Measurements from ENCODE around the gene SNX3. TPM values are rescaled to one million over a fixed set of nuclear protein-coding genes. Genes with fewer than 3 reads are reported as not detected.
"Not testable (repeated sequence)": the region's sequence is repeated elsewhere in the genome, so short reads cannot be mapped to it uniquely, and the experiment has no call there.

SNX3 gene
- total and polyA plus RNA-seq, 7 donors, result 165 to 348 (median 204) TPM

DNA sequence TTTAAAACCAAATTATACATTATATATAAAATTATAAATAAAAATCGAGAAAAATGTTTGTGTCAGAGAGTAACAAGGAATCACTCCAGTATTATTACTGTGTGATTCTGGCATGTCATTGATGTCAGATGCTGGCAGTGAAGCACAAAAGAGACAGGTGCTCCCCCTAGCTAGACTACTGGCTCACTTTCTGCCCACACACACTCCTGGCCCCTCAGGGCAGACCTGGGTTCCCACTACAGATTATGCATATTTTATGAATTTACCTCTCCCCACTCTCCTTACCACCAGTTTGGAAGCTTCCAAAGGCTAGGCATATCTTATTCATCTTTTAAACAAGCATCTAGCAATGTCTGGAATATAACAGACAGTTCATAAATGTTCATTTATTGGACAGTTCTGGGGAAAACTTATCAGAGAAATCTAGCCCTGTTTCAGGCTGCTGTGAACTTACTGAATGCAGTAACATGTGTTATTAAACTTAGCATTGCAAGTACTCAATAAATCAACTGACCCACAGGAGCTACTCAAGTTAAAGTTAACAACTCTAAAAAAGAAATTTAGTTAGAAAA lies 12.8 kb downstream of the SNX3 start:
- Histone ChIP-seq H3K27me3 (ENCODE audit: insufficient read depth in 3 of 3, low read length in 2 of 3) (no peaks in the 10 kb centered on the region), H3K27ac (no peak overlapping the region), H3K4me3 (no peak overlapping the region), H3K4me1 (peaks cover 15% of the 10 kb centered on the region), H3K9me3 (no peaks in the 10 kb centered on the region), H3K36me3 (ENCODE audit: insufficient read depth in 1 of 2, low read depth in 1 of 2) (peaks cover 2 to 6% of the 10 kb centered on the region in 2 donors)
- 72 to 90% (median 79%) methylated on average over 1 of the region's 1 CpG for WGBS, 3 donors
- ATAC-seq, result no peak
- no peak for DNase-seq
- intact Hi-C loops (cut with DNase I), result no loop called here
- TF ChIP-seq, protein P1, sequence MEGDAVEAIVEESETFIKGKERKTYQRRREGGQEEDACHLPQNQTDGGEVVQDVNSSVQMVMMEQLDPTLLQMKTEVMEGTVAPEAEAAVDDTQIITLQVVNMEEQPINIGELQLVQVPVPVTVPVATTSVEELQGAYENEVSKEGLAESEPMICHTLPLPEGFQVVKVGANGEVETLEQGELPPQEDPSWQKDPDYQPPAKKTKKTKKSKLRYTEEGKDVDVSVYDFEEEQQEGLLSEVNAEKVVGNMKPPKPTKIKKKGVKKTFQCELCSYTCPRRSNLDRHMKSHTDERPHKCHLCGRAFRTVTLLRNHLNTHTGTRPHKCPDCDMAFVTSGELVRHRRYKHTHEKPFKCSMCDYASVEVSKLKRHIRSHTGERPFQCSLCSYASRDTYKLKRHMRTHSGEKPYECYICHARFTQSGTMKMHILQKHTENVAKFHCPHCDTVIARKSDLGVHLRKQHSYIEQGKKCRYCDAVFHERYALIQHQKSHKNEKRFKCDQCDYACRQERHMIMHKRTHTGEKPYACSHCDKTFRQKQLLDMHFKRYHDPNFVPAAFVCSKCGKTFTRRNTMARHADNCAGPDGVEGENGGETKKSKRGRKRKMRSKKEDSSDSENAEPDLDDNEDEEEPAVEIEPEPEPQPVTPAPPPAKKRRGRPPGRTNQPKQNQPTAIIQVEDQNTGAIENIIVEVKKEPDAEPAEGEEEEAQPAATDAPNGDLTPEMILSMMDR (IDR thresholded peaks at IDR 0.05), result no peak

DNA sequence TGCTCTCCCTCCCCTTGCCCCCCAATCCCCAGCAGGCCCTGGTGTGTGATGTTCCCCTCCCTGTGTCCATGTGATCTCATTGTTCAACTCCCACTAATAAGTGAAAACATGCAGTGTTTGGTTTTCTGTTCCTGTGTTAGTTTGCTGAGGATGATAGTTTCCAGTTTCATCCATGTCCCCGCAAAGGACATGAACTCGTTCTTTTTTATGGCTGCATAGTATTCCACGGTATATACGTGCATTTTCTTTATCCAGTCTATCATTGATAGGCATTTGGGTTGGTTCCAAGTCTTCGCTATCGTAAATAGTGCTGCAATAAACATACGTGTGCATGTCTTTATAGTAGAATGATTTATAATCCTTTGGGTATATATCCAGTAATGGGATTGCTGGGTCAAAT lies 15.7 kb downstream of the SNX3 start:
- H3K4me1 ChIP-seq; H3K9me3 ChIP-seq; DNase-seq; ATAC-seq; H3K27me3 ChIP-seq (ENCODE audit: insufficient read depth in 3 of 3, low read length in 2 of 3); H3K4me3 ChIP-seq; intact Hi-C loops (cut with DNase I); H3K27ac ChIP-seq: not testable (repeated sequence)
- H3K36me3 ChIP-seq (ENCODE audit: insufficient read depth in 1 of 2, low read depth in 1 of 2), result peaks cover 0 to 12% of the 10 kb centered on the region in 2 donors
- 92 to 98% (median 97%) methylated on average over 7 of the region's 7 CpGs for WGBS, 3 donors

DNA sequence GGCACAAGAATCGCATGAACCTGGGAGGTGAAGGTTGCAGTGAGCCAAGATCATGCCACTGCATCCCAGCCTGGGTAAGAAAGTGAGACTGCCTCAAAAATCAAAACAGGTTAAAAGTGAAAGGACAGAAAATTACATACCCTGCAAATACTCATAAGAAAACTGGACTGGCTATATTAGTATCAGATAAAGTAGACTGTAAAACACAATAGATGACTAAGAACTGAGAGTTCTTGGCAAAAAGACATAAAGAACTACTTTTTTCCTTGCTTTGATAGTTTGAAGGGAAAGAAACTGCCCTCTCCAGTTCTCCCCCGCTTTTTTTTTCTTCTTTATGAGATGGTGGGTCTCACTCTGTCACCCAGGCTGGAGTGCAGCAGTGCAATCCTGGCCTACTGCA lies 17.0 kb downstream of the SNX3 start:
- peaks cover 4% of the 10 kb centered on the region for H3K4me1 ChIP-seq
- H3K27me3 ChIP-seq (ENCODE audit: insufficient read depth in 3 of 3, low read length in 2 of 3), result no peaks in the 10 kb centered on the region
- H3K36me3 ChIP-seq (ENCODE audit: insufficient read depth in 1 of 2, low read depth in 1 of 2), result peaks cover 3 to 20% of the 10 kb centered on the region in 2 donors
- intact Hi-C loops (cut with DNase I), result no loop called here
- TF ChIP-seq, protein P1 (IDR thresholded peaks at IDR 0.05), result no peak
- ATAC-seq (no peak), DNase-seq (no peak)
- peaks cover 7% of the 10 kb centered on the region for H3K9me3 ChIP-seq
- H3K27ac ChIP-seq, result no peak overlapping the region
- H3K4me3 ChIP-seq, result no peak overlapping the region
- 94 to 99% (median 98%) methylated on average over 2 of the region's 2 CpGs for WGBS, 3 donors

DNA sequence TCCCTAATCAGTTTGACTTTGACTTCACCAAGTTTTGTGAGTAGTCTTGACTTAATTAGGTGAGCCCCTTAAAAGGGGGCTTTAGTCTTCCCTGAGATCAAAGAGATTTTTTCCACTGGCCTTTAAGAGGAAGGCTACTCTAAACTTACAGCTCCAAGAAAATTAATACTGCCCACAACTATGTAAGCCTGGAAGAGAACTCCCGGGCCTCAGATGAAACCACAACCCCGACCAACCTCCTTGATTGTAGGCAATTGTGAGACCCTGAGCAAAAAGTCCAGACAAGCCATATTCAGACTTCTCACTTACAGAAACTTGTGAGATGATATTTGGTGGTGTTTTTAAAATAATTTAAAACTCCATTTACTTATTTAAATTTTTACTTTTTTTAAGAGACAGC lies 18.1 kb downstream of the SNX3 start:
- intact Hi-C loops (cut with DNase I), result no loop called here
- ATAC-seq, result no peak
- H3K27me3 ChIP-seq (ENCODE audit: insufficient read depth in 3 of 3, low read length in 2 of 3), result no peaks in the 10 kb centered on the region

DNA sequence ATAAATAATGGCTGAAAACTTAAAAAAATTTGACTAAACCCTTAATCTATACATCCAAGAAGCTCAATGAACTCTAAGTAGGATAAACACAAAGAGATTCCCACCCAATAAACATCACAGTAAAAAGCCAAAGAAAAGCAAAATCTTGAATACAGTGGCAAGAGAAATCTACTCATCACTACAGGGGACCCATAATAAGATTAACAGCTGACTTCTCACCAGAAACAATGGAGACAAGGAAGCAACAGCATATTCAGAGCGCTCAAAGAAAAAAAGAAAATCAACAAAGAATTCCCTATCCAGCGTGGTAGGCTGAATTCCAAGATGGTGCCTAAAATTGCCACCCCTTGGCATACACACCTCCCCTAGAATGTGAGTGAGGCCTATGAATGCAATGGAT lies 18.6 kb downstream of the SNX3 start:
- TF ChIP-seq, protein P1 (IDR thresholded peaks at IDR 0.05), result no peak
- Histone ChIP-seq H3K4me1 (no peaks in the 10 kb centered on the region), H3K9me3 (peaks cover 7% of the 10 kb centered on the region), H3K36me3 (ENCODE audit: insufficient read depth in 1 of 2, low read depth in 1 of 2) (peaks cover 3 to 31% of the 10 kb centered on the region in 2 donors), H3K27ac (no peak overlapping the region), H3K4me3 (no peak overlapping the region), H3K27me3 (ENCODE audit: insufficient read depth in 3 of 3, low read length in 2 of 3) (no peaks in the 10 kb centered on the region)
- DNase-seq (no peak), ATAC-seq (no peak)
- intact Hi-C loops (cut with DNase I), result no loop called here
- 96 to 98% (median 97%) methylated on average over 2 of the region's 2 CpGs for WGBS, 3 donors

More for the DNA sequence above, 18.1 kb downstream of the SNX3 start:
- 64 to 85% (median 67%) methylated on average over 2 of the region's 2 CpGs for WGBS, 3 donors
- H3K4me1 ChIP-seq, result no peaks in the 10 kb centered on the region
- peaks cover 7% of the 10 kb centered on the region for H3K9me3 ChIP-seq
- no peak for DNase-seq
- H3K4me3 ChIP-seq, result no peak overlapping the region
- TF ChIP-seq, protein P1 (IDR thresholded peaks at IDR 0.05), result no peak
- peaks cover 3 to 26% of the 10 kb centered on the region in 2 donors for H3K36me3 ChIP-seq (ENCODE audit: insufficient read depth in 1 of 2, low read depth in 1 of 2)
- H3K27ac ChIP-seq, result no peak overlapping the region

Data from psoas muscle (tissue), 8 donors.